GM19328 (cell line): ENCODE data around the gene PSD4.

Experiments
- ATAC-seq: cut with Tn5 transposase; IDR thresholded peaks from one replicate; pipeline ENCODE4 v1.9.1; 2021; ENCODE audit warnings: mild to moderate bottlenecking, moderate library complexity; ENCODE audit not compliant: unreplicated experiment

The PSD4 gene

DNA sequence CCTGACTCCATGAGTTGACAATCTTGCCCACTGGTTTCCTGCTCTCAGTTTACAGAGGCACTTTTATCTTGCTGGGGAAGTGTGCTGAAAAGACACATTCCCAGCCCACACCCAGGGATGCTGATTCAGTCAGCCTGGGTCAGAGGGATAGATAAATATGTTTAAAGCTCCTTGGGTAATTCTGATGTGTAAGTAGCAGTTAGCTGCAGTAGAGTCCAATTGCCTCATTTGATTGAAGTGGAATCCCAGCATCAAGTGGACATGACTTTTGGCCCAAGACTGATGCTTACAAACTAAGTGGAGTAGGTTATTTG is 29.4 kb downstream of the PSD4 start:
- ATAC-seq: no peak

DNA sequence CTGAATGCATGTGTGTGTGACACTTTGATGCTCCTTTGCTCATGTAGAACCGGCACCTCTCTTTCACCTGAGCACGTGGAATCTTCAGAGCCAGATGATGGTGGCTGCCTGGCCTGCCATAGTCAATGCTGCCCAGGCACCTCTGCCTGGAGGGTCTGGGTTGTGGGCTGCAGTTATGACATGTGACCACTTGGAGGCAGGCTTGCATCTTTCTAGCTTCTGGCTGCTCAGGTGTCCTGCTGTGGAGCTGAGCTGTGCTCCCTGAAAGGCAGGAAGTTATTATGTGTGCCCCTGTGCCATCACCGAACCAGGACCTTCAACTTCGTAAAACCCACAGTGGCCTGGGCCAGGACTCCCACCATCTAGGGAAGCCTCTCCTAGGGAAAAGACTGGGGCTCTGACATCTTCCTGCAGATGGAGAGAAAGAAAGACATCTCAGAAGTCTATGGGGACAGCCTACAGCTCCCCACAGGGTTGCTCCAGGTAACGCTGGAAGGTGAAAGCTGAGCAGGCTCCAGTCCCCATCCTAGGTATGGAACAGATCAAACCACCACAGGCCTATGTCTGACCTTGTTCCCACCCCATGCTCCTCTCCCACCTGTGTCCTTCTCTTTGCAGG is 30.2 kb downstream of the PSD4 start:
- peak; percentile 69 for ATAC-seq

DNA sequence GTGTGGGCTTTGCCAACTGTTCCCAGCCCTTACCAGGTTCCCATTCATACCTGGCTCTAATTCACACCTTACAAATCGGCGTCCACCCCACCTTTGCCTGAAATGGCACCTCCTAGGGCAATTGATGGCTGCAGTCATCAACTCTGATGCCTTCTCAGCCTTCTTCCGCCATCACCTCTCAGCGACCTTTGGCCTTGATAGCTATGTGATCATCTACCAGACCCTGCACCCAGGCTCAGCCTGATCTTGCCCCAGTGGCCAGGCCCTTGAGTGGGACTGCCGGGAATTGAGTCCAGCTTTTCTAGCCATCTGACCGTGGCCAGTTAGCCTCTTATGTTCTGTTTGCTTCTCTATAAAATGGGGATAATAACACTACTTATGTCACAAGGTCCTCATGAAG is 32.5 kb downstream of the PSD4 start:
- ATAC-seq: no peak

DNA sequence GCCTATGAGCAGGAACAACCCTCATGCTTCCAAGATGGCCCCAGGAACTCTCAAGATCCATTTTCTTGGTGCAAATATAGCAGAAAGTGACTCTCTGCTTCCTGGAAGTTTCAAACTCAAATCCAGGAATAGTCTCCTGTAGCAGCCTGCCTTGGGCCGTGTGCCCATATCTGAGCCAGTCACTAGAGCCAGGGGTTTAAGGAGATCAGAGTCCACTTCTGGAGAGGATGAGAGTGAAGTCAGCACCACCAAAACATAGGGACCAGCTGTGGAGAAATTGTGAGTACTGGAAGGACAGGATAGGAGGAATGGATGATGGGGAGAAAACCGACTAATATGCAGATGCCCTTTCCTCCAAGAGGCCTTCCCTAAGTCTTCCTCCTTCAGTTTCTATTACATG is 33.2 kb downstream of the PSD4 start:
- no peak for ATAC-seq

DNA sequence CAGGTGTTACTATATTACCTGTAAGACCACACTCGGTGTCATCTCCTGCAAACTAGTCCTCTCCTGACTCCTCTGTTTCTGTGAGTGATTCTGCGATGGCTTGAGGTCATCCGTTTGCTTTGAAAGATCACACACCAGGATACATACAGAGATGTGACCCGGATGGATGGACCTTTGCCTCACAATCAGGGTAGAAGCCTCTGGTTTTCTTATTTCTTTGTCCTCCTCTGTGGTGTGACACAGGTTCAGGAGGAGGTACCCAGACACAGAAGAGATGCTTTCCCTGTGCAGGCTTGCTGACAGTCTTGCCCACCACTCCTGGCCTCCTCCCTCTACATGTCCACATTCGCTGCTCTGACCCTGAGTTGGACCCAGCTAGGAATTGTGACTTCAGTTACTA is 34.6 kb downstream of the PSD4 start:
- no peak for ATAC-seq

DNA sequence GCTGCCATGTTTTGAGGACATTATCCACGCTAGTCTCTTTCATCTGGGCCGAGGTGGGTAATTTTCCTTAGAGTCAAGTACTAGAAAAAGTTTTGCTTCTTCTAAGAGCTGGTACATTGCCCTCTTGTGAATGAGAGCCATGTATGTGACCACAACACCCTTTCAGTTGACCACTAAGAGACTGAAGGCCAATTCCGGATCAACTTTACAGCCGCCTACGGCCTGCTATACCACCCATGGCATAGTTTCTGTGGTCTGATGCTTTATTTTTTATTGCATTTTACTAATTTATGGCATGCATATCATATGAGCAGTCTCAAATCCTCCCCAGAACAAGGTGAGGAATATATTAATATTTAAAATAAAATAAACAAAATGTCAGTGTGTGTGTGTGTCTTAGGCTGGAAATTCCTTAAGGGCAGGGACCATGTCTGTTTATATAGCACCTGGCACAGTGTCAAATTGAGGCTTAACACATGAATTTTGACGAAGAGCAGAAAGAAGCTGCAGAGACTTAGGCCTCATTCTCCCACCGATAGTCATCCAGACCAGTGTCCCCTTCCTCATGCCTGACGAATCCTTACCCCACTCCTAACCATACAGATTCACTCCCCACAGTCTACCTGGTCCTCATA is 35.4 kb downstream of the PSD4 start:
- ATAC-seq: no peak

DNA sequence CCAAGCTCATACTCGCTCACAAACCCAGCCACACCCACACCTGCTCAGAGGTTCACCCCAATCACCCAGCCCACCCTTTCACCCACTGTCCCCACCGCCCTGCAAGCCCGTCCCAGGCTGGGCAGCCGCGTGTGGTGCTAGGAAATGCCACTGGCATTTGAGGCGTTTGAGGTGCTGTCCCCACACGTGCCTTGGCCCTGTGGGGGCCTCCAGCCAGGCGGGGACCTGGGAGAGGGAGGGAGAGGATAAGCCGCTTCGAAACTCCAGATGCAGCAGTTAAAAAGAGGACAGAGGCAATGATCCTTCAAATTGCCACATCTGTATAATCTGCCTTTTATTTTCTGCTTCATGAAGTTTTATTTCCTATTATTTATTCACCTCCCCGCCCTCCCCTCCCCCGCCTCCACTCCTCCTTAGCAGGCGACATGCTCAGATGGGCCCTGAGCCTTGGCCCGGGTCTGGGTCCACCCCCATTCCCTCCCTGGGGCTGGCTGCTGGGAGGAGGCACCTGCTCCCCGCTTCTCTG is 35.9 kb downstream of the PSD4 start:
- no peak for ATAC-seq

DNA sequence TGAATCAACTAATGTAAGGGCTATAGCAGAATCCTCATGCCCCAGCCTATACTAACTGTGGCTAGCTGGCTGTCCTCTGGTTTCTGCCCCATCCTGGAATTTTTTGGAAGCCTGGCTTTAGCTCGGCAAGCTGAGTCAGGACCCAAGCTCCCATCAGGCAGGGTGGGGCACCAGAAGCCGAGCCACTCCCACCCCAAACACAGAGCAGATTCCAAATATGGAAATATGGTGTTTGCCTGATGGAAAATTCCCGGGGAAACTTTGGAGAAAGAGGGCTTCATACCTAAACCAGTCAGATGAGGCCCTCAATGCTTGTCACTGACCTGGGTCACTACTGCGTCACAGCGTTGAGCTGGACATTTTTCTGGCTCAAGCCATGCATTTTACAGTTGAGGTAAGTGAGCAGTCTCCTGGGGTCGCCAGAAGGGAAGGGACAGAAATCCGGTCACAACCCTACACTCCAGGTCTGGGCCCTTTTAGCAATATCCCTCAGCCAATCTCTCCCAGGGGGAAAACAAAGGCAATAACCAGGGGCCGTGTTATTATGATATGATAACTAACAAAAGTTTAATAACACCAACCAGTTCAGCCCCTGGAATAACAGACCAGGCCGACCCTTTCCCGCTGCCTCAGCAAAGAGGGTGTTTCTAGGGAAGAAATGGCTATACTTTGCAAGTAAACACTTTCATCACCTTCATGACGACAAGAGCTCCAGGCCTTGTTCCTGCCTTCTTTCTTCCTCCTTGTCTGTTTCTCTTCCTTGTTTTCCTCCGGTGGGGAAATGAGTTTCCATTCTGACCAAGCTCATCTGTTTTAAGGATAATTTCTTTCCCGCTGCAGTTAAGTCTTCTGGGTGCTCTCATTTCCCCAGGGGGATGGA is 37.7 kb downstream of the PSD4 start:
- ATAC-seq: no peak

DNA sequence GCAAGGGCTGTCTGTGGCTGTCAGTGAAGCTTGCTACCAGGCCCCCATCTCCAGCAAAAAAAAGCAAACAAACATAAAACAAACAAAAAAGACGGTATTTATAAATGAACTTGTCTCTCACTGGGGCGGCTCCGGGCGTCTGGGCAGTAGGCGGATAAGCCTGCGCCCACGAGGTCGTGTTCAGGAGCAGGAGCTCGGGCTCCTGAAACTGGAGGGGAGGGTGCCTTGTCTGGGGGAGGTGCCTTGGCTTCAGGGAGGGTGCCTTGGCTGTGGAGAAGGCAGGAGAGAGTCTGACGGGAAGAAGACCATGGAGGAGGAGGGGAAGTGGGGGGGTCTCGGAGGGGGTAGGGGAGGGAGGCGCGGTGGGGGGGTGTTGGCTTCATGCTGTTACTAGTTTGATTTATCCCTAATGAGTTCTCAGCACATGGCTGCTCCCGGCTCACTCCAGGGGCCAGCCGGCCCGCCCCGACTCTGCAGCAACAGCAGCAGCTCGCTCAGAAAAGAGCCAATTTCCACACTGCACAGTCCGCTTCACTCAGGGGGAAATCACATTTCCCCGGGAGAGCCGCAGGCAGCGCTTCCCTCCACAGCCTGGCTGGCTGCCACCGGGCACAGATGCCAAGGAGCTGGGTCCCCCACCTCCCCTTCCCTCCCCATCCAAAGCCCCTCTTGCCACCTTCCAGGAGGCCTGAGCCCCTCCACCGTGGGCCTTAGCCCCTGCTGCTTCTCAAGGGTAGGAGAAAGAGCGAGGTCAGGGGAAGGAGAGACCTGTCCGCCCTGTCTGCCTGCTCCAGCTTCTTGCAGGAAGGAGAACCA is 38.7 kb downstream of the PSD4 start:
- ATAC-seq: no peak

DNA sequence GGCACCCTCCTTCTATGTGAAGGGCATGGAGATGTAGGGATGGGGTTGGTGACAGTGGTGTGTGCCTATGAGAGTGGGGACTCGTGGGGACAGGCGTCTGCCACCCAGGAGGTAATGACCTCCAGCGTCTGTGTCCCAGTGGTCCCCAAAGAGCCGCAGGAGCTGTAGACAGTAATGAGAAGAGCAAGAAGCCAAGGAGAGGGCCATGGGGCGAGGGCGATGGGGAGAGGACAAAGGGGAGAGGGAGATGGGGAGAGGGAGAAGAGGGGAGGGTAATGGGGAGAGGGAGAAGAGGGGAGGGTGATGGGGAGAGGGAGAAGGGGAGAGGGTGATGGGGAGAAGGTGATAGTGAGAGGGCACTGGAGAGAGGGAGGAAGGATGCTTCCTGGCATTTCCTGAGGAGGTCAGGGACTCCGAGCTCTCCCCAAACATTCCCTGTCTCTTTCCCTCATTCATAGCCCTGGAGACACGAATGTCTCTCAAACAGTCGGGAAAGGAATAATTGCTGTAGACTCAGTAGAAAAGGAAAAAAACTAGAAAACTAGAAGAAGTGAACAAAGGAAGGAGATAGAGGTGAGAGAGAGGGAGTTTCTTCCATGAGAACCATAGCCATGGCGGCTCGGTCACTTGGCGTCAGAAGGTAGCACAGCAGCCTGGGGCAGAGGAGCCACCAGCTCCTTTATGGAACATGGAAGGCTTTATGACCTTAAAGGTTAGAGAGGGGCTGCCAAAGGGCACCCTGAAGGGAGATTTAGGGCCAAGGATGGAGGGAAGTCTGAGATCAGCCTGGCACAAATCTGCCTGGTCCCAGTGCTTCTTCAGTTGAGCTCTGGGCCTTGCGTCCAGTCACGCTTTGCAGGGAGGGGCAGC is 39.5 kb downstream of the PSD4 start:
- ATAC-seq: no peak

DNA sequence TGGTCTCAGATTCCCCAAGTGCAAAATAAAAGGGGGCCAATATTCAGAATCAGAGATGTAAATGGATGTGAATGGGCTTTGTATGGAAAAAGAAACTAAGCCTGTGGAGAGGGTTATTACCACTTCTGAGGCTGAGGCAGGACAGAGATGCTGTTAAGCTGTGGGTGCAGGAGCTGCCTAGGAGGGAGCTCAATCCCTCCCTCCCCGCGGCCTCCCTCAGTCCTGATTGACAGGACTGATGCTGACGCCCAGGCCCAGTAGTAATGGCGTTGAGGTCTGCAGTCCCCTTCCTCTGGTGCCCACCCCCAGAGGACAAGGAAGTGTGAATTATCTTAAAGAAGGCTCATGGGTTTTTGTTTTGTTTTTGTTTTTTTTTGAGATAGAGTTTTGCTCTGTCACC is 40.4 kb downstream of the PSD4 start:
- ATAC-seq: no peak

DNA sequence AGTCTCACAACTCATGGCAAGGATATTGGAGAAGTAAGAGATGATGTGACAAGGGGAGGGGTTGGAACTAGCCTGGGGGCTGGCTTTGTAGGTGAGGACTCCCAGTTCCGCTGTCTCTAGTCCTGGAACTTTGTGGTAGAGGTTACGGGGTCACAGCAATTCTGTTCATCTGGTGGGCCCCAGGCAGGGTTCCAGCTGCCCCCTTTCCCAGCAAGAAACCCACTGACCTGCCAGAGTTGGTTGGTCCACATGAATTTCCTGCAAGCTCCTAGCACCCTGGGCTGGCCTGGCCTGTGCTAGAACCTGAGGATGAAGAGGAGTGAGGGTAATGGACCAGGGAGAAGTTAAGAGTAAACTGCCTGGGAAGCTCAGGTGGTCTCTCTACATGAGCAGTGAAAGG is 41.3 kb downstream of the PSD4 start:
- ATAC-seq: no peak

DNA sequence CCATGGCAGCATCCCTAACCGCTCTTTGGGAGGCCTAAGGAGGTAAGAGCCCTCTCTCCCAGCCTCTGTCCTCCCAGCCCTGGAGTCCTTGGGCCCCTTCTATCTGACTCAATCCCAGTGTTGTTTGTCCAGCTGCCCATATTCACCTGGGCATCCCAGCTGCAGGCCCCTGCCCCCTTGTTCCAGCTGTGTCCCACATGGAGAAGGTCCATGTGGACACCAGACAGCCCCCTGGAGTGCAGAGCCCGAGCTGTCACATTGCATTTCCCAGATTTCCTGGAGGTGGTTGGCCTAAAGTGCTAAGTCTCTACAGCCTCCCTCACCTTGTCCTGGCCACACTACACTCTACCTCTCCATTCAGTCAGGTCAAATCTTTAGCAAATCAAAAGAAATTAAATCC is 42.5 kb downstream of the PSD4 start:
- ATAC-seq: no peak

DNA sequence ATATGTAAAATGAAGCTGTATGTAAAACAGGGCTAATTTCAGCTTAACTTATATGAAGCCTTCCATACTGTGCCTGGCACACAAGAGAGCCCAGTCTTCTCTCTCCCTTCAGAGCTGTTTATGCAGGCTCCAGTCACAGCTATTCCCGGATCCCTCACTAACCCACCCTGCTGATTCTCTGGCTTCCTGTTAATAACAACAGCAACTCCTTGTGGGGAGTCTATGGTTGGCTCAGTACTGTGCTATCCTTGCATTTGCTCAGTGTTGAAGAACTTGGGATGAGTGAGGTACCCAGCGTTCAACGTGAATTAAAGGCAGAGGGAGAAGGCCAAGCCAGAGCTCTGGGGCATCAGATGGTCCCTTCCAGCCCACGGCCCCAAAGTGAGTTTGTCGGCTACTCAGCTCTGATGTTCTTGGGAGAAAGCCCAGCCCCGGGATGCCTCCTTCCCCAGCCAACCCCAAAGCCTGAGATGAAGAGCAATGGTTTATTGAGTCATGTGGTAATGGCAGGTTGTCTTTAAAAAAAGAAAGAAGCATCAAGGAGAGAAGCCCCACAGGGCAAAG is 43.2 kb downstream of the PSD4 start:
- no peak for ATAC-seq

DNA sequence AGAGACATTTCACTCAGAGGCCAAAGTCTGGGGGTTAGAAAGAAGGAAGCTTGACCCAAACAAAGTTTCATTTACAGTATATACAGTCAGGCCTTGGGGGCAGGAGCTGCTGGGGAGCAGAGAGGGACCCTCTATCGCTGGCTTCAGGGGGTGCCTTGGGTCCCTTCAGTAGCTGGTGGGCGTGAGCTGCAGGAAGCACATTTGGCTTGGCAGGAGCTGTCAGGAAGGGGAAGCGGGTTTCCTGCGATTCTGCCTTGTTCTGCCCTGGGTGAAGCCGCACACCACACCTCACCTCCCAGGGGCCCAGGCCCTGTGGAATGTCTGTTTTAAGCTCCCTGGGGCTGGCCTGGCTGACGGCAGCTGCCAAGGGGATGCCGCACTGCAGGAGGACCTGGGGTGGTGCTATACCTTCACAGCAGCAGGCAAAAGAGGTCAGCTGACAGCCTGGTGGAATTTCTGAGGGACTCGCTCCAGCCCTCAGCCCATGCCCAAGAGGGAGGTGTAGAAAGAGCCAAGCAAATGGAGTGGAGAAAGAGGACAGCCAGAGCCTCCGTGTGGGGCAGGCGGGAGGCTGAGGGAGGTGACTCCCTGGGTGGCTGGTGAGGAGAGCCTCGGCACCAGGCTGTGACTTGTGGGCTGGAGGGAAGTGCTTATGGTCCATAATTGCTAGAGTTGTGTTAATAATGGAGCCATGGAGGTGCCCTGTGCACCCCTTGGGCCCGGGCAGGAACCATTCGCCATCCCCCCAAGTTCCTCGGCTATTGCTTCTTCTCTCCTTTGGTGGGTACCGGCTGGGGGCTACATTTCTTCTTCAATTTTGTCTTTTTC is 43.9 kb downstream of the PSD4 start:
- ATAC-seq: no peak

DNA sequence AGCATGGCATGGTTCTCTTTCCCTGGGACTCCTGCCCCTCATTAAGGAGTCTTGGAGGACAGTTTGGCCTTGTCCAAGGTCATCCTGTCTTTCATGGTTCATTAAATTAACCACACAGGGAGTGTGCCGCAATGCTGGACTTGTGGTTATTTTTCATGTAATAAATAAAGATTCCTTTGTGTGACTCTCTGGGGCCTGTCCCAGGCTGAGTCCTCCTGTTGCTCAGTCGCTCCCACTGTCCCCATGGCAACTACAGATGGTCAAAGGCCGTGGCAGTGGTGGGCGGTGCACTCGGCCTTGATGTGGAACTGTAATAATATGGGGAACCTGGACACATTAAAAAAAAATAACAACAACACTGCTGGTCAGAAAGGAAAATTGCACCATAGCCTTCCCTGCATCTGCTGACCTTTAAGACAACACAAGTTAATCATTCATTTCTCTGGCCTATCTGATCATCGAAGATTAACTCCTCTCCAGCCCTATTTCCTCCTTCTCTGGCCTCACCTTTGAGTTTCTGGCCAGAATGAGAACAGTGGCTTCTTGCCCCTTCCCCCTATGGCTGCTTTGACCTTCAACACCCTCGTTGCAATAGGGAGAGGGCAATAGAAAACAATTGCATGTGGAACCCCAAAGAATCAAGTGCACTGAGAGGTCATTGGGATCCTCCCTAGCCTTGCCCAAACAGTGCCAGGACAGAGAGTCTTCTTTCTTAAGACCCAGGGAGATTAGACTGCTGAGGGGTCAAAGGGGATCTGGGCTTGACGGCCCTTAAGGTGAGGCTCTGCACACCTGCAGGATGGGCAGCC is 44.7 kb downstream of the PSD4 start:
- ATAC-seq: no peak

DNA sequence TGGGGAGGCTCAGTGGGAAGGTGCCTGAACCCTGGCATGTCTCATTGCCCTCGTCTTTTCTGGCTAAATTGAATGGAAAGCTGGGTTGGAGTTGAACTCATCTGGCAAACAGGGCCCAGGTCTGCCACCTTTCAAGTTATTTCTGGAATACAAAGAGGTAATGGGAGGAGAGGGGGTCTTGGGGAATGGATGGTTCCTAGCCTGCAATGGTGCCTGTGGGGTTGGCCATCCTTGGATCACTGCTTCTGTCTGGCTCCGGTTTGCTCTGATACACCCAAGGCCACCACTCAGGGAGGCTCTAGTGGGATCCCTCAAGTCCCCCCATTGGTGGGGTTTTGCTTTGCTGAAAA is 45.3 kb downstream of the PSD4 start:
- no peak for ATAC-seq

DNA sequence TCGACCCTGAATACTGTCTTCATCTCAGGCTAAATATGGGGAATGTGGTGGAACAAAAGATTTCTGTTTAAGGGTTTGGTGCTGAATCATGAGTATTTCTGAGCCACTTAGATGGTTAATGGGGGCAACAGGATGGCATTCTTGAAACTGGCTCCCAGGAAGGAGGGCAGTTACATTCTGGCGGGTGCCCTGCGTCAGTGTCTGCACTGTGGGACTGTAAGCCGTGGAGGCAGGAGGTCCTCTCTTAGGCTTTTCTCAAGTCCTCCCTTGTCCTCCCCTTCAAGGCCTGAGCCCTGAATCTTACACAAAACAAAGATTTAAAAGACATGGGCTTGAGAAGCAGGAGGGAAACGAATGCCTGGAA is 45.7 kb downstream of the PSD4 start:
- ATAC-seq: no peak
